HG03439 (cell line): Measurements from ENCODE around the gene SUSD6.
"Not testable (repeated sequence)": the region's sequence is repeated elsewhere in the genome, so short reads cannot be mapped to it uniquely, and the experiment has no call there.

Experiments
- ATAC-seq: cut with Tn5 transposase; IDR thresholded peaks from one replicate; pipeline ENCODE4 v1.9.1; 2021; ENCODE audit warnings: mild to moderate bottlenecking, moderate library complexity; ENCODE audit not compliant: unreplicated experiment

The SUSD6 gene

DNA sequence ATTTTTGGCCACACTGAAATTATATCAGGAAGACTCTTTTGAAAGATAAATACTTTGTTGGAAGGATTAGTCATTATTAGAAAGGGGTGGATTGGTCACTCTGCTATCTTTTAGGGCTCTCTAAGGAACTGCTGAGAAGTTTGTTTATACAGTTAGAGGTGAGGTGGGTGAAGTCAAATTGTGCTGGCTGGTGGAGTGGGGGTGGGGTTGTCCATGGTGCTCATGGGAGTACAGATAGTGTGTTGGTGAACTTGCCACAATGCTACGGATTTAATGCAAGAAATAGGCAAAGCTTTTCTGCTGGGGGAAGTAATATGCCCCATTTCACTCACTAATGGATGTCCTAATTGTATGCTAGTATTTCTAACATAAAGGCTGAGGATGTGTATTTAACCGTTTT lies 35.8 kb downstream of the SUSD6 start:
- ATAC-seq, result no peak

DNA sequence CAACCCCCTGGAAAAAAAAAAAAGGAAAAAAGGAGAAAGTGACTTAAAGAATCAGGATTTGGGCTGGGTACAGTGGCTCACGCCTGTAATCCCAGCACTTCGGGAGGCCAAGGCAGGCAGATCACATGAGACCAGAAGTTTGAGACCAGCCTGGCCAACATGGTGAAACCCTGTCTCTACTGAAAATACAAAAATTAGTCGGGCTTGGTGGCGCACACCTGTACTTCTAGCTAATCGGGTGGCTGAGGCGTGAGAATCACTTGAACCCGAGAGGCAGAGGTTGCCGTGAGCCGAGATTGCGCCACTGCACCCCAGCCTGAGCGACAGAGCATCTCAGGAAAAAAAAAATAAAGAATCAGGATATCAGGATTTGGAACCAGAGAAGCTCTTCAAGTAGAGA lies 36.2 kb downstream of the SUSD6 start:
- not testable (repeated sequence) for ATAC-seq

DNA sequence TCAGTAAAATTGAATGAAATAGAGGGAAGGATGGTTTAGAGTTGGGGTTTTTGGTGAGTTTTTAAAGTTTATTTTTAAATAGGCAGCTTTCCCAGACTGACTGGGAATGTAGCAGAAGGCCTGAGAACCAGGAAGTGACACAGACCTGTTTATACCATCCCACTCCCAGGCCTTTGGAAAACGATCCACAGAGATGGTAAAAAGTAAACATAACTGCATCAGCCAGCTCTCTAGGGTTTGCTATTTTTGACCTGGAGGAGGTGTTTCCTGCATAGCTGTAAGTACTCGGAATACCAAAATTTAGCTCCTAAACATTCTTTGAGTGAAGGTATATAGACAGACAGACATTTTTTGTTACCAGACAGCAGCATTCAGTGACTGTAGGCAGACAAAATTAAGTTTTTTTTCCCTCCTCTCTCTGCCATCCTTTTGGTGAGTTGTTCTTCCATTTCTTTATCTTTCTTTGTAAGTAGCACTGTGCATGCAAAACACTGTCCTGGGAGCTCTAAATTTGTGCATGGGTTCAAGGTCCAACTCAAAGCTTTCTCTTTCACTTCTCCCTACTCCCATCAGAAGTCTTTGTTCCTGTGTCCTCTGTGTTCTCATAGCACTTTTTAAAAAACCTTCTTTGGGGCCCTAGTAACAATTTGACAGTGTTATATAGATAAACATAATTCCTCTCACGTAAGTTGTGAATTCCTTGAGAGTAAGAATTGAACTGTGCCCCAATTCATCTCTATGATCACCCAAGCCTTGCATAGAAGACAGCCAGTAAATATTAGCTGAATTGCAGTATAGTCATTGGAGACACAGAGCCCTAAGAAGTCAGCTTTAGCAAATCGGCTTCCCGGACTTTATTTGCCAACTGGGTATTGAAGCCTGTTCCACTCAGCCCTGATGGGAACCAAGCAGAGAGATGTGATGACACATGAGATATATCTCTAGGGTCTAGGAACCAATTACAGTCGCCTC lies 37.4 kb downstream of the SUSD6 start:
- no peak for ATAC-seq

DNA sequence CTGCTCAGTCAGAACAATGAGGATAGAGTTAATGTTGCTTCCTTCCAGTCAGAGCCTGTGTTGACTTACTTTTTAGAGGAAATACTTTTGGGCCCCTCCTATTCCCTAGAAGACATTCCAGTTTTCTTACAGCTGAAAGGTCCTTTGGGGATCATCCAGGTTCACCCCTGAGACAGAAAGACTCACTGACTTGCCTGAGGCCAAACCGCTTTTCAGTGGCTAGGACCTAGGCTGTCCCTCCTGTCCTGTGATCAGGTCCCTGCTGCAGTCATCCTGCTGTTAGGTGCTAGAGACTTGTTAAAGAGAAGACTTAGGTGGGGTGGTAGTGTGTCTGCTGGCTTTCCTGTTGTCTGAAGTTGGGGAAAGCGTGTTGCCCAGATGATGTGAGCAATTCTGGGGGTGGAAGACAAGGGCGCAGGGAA lies 39.6 kb downstream of the SUSD6 start:
- no peak for ATAC-seq

DNA sequence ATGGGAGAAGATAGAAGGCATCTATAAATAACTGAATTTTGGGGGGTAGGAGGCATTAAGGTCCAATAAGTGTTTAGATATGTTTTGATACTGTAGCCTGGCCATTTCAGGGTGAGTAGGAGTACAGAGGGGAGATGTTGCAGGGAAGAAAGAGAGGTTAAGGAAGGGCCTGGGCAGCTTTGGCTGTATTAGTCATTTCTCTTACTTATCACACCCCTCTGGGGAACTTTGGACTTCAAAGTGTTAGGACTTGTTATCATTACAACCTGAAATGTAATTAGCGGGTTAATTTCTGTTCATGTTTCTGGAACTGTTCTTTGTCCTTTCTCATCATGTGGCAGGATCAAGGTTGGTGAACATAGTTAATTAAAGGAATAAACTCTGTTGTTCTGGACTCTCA lies 40.3 kb downstream of the SUSD6 start:
- no peak for ATAC-seq

GRCh38 chr14:69652942-69653684 lies 41.7 kb downstream of the SUSD6 start:
- no peak for ATAC-seq

GRCh38 chr14:69654116-69654515 lies 42.7 kb downstream of the SUSD6 start:
- no peak for ATAC-seq

- no peak for ATAC-seq
Measured at GRCh38 chr14:69657950-69658355, 46.6 kb downstream of the SUSD6 start.

- no peak for ATAC-seq
Measured at GRCh38 chr14:69658664-69659261, 47.4 kb downstream of the SUSD6 start.

- ATAC-seq, result no peak
Measured at GRCh38 chr14:69660344-69661193, 49.2 kb downstream of the SUSD6 start.

GRCh38 chr14:69661194-69661537 lies 49.8 kb downstream of the SUSD6 start:
- ATAC-seq, result no peak

DNA sequence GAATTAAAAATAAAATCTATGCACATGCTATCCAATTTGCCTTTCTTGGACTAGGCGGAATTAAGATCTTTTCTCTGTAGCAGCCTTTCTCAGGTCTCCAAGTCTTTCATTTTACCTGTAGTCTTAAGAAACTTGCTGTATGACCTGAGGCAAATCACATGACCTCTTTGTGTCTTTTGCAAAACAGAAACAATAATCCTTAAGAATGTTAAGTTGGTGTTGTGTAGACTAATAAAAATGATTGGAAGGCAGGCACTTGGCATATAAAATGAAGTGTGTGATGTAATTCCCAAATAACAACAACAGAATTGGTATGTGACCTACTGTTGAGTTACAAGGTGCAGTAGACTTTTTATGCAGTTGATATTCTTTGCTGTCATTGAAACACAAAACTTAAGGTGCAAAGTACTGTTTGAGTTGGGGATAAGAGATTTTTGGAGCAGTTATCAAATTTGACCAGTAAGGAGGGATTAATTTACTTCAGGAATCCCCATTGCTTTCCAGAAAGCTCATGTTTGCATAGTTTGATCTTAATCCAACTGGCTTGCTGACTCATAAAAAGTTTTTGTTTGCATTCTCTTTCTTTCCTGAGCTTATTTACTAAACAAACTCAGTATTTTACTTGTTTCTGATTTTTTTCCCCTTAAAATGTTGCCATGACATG lies 51.4 kb downstream of the SUSD6 start:
- ATAC-seq, result no peak

GRCh38 chr14:69663300-69663643 lies 51.9 kb downstream of the SUSD6 start:
- no peak for ATAC-seq

- ATAC-seq, result no peak
Measured at GRCh38 chr14:69664265-69664664, 52.9 kb downstream of the SUSD6 start.

DNA sequence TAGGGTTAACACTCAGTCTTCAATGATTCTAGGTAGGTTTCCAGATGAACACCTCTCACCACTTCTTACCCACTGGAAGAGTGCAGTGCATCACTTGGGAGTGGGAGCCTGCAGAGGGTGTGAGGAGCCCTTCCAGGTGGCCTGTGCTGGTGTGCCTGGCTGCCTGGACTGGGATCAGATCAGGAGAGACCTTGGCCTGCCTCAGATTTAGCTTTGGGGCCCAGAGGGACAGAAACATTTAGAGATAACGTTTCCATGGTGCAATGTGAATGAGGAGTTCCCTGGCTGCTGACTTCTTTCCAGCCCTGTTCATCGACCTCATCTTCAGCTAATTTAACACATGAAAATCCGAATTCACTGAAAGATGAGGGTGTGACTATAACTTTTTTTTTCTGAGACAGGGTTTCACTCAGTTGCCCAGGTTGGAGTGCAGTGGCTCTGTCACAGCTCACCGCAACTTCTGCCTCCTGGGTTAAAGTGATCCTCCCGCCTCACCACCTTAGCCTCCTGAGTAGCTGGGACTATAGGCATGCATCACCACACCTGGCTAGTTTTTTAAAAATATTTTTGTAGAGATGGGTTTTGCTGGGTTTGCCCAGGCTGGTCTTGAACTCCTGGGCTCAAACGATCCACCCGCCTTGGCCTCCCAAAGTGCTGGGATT lies 53.6 kb downstream of the SUSD6 start:
- no peak for ATAC-seq

GRCh38 chr14:69665631-69666030 lies 54.2 kb downstream of the SUSD6 start:
- ATAC-seq, result no peak

DNA sequence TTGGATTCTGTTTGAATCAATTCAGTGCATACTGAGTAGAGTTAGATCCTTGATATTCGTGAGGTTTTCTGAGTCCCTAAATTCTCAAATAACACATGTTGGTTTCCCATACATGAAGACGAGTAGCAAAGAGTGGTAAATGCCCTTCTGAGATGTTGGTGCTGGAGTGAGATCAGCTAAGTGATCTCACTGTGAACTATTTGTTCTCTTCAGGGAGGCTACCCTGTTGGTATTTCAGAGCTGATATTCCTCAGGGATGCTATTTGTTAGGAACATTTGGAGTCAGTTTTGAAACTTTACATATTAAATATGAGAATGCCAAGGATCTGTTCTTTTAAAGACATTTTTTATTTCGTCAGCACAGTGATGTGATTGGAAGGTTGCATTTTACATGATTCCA lies 54.7 kb downstream of the SUSD6 start:
- ATAC-seq, result no peak

- ATAC-seq, result no peak
Measured at GRCh38 chr14:69666690-69667211, 55.4 kb downstream of the SUSD6 start.

DNA sequence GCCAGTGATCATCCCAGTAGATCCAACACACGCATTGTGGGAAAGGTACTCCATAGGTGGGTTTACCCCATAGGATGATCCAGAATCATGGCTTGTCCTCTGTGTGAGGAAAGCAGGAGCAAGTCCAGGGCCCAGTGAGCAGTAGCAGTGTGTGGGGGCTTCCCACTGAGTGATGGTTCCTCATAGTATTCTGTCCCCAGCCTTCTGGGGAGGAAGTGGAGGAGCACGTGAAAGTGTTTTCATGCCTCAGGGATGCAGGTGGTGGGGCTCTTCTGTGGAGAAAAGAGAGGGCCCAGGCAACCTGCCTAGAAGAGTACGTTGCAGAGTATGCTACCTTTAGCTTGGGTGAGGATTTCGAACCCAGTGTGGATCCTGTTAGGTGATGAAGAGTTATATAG lies 56.5 kb downstream of the SUSD6 start:
- ATAC-seq, result peak; percentile 23

DNA sequence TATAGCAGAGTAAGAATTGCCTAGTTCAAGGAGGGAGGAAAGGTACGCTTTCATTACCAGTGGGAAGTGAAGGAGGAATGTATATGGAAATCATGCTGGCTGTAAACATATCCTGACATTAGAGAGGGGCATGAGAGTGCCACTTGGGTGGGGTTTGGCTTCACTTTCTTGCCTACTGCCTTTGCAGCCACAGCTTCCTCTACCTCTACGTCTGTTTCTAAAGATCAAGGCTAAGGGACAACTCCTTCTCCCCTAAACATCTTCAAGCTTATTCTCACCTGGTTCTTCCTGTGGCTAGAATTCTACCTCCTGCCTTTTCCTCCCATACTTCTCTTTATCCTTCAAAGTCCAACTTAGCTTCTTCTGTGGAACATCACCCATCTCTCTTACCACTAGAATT lies 58.0 kb downstream of the SUSD6 start:
- no peak for ATAC-seq
